Prostate gland (tissue), 2 donors: Measurements from ENCODE around the gene OTOP2. TPM values are rescaled to one million over a fixed set of nuclear protein-coding genes. Genes with fewer than 3 reads are reported as not detected.

ENCODE experiments used
- DNase-seq: peaks from one replicate; pipeline ENCODE4 v3.0.0-alpha.2; 2019; ENCODE audit warnings: low spot score
- H3K27ac ChIP-seq, 2 donors: fragments of 200-600 bp; sonication (generic); 2 replicates each; pipeline ENCODE4 v1.5.1; 2017 to 2019
- H3K27me3 ChIP-seq: fragments of 200-600 bp; sonication (generic); replicated peaks from 2 replicates; pipeline ENCODE4 v1.5.1; 2019; ENCODE audit not compliant: insufficient read depth
- H3K36me3 ChIP-seq, 2 donors: fragments of 200-600 bp; sonication (generic); 1 replicate in 1 of 2; 2 replicates in 1 of 2; pipeline versions ENCODE4 v1.5.1 to v1.8.1; 2017 to 2019
- H3K4me1 ChIP-seq: fragments of 200-600 bp; sonication (generic); replicated peaks from 2 replicates; pipeline ENCODE4 v1.5.1; 2019
- H3K4me3 ChIP-seq, 2 donors: fragments of 200-600 bp; sonication (generic); 2 replicates each; pipeline ENCODE4 v1.5.1; 2017 to 2019
- H3K9me3 ChIP-seq: fragments of 200-600 bp; sonication (generic); 2 replicates; pipeline ENCODE4 v1.5.1; 2017
- POLR2A ChIP-seq: fragments of 450-650 bp; IDR thresholded peaks from one replicate; pipeline ENCODE4 v1.6.1; 2016; ENCODE audit warnings: antibody characterized with exemption, mild to moderate bottlenecking
- POLR2AphosphoS5 ChIP-seq: sonication (generic); formaldehyde crosslinking; IDR thresholded peaks from one replicate; pipeline ENCODE4 v1.6.1; 2017; ENCODE audit warnings: antibody characterized with exemption
- WGBS: methylation state at CpG from one replicate; pipeline ENCODE4 v1.1.5; 2018; 5-methylcytosine and 5-hydroxymethylcytosine counted together
- intact Hi-C: fragments of 100-400 bp; cut with DNase I; formaldehyde crosslinking; loops from one replicate; pipeline ENCODE4 v1.14.2; 2022
- total RNA-seq, 2 donors: library from RNA; depleted of rRNA; stranded (reverse); fragments of >200 nt; gene quantifications; one replicate each; pipeline ENCODE4 v1.1.0, GENCODE V29; 2016
- TF ChIP-seq, protein P1 (sequence below), 4 experiments: fragments of 200-600 bp in 2 of 4; fragments of 450-650 bp in 2 of 4; sonication (generic) in 2 of 4; IDR thresholded peaks; 1 replicate in 3 of 4; 2 replicates in 1 of 4; pipeline ENCODE4 v1.5.1; 2016 to 2019; ENCODE audit warnings: antibody characterized with exemption in 4 of 4, mild to moderate bottlenecking in 2 of 4, moderate library complexity in 2 of 4

The OTOP2 gene
- total RNA-seq, 2 donors from 2014 or later: 0.85 TPM; not detected in 1

DNA sequence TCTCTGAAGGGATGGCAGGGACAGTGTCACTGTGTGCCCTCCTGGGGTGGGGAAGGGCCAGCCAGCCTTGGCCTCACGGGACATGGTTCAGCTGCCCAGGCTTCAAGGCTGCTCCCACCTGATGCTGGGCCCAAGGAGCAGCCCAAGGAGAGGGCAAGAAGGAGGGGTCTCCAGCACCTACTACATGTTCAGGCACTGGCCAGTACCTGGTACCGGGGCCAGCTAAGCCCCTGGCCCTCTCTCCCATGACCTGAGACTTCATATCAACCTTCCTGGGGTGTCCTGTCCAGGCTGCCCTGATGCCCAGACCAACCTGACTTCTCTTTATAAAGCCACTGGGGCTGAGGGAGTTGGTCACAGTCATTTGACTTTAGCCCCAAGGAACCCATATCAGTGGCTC lies 2.3 kb upstream of the OTOP2 start:
- H3K4me3 ChIP-seq: no peak overlapping the region
- H3K4me1 ChIP-seq: peaks cover 7% of the 10 kb centered on the region
- TF ChIP-seq POLR2A: no peak
- TF ChIP-seq POLR2AphosphoS5: no peak
- TF ChIP-seq, protein P1, sequence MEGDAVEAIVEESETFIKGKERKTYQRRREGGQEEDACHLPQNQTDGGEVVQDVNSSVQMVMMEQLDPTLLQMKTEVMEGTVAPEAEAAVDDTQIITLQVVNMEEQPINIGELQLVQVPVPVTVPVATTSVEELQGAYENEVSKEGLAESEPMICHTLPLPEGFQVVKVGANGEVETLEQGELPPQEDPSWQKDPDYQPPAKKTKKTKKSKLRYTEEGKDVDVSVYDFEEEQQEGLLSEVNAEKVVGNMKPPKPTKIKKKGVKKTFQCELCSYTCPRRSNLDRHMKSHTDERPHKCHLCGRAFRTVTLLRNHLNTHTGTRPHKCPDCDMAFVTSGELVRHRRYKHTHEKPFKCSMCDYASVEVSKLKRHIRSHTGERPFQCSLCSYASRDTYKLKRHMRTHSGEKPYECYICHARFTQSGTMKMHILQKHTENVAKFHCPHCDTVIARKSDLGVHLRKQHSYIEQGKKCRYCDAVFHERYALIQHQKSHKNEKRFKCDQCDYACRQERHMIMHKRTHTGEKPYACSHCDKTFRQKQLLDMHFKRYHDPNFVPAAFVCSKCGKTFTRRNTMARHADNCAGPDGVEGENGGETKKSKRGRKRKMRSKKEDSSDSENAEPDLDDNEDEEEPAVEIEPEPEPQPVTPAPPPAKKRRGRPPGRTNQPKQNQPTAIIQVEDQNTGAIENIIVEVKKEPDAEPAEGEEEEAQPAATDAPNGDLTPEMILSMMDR (IDR thresholded peaks at IDR 0.05): no peak
- H3K27me3 ChIP-seq: peaks cover 22% of the 10 kb centered on the region
- no peak for DNase-seq
- no peaks in the 10 kb centered on the region for H3K36me3 ChIP-seq
- 88% methylated on average over 2 of the region's 2 CpGs for WGBS
- intact Hi-C loops: no loop called here
- no peak overlapping the region for H3K27ac ChIP-seq
- no peaks in the 10 kb centered on the region for H3K9me3 ChIP-seq

DNA sequence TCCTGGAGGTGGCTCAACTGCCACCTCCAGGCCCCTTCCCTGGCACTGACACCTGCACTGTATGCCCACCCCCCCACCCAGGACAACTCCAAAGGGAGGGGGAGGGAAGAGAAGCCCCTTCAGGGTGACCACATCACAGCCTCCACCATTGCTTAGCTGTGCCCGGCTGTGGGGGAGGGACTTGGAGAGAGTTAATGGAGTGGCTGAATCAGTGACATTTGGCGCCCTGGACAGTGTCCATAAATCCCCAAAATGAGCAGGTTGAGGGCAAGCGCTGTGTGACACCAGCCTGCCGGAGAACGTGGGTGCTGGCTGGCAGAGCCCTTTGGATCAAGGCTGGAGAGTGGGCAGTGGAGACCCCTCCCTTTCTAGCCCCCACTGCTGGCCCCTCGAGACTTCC lies 1.9 kb upstream of the OTOP2 start:
- H3K4me1 ChIP-seq: peaks cover 7% of the 10 kb centered on the region
- 68% methylated on average over 6 of the region's 6 CpGs for WGBS
- no peak for DNase-seq
- no peak for TF ChIP-seq POLR2A
- TF ChIP-seq POLR2AphosphoS5: no peak
- TF ChIP-seq, protein P1 (IDR thresholded peaks at IDR 0.05): no peak
- intact Hi-C loops: no loop called here
- H3K4me3 ChIP-seq: no peak overlapping the region
- H3K27me3 ChIP-seq: peaks cover 22% of the 10 kb centered on the region
- H3K27ac ChIP-seq: no peak overlapping the region
- H3K36me3 ChIP-seq: no peaks in the 10 kb centered on the region
- no peaks in the 10 kb centered on the region for H3K9me3 ChIP-seq

DNA sequence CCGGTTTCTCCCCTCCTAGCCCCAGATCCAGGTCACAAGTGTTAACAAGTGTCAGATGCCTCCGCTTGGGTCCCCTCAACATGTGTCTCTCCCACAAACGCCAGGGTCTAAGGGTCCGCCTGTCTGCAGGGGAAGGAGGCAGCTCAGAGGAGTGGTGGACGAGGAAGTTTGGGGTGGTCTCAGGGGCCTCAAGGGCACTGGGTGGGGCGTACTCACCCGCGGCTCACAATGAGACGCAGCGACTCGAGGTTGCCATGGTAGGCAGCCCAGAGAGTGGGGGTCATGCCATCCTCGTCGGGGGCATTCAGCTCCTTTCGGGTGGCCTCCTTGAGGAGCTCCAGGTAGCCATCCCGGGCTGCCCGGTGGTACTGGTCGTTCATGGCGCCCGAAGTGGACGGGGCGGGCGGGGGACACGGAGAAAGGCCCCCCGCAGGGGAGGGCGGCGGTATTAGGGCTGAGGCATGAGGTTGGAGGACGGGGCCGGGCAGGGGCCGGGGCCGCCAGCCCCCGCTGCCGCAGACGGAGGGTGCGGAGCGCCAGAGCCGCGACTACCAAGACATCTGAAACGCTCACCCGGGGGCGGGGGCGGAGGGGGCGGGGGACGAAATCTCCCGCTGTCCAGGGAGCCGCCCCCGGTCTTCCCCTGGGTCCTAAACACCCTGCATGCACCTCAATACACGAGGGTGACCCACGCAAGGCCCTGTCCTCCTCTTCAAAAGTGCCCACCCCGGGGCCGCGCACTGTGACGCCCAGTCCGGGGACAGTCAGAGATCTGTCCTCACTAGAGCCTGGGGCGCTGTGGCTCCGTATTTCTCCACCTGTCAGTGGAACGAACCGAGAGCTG lies 1.2 kb upstream of the OTOP2 start, which contains the start of gene USH1G:
Gene USH1G (minus strand): TSS at position 562 of the 844 bp plus-strand sequence. CDS start 182 bp downstream, at position 380.
- peak within 1 kb of the TSS; percentile 15 to 27 for H3K4me3 ChIP-seq
- intact Hi-C loops: no loop called here
- H3K27me3 ChIP-seq: peaks cover 22% of the 10 kb centered on the region
- peaks cover 7% of the 10 kb centered on the region for H3K4me1 ChIP-seq
- H3K27ac ChIP-seq: no peak within 1 kb of the TSS
- TF ChIP-seq, protein P1 (IDR thresholded peaks at IDR 0.05): no peak
- TF ChIP-seq POLR2AphosphoS5 (no peak), POLR2A (no peak)
- DNase-seq: no peak
- 9% methylated on average over 38 of the region's 57 CpGs for WGBS
- H3K9me3 ChIP-seq: no peaks in the 10 kb centered on the region
- H3K36me3 ChIP-seq: no peaks in the 10 kb centered on the region

DNA sequence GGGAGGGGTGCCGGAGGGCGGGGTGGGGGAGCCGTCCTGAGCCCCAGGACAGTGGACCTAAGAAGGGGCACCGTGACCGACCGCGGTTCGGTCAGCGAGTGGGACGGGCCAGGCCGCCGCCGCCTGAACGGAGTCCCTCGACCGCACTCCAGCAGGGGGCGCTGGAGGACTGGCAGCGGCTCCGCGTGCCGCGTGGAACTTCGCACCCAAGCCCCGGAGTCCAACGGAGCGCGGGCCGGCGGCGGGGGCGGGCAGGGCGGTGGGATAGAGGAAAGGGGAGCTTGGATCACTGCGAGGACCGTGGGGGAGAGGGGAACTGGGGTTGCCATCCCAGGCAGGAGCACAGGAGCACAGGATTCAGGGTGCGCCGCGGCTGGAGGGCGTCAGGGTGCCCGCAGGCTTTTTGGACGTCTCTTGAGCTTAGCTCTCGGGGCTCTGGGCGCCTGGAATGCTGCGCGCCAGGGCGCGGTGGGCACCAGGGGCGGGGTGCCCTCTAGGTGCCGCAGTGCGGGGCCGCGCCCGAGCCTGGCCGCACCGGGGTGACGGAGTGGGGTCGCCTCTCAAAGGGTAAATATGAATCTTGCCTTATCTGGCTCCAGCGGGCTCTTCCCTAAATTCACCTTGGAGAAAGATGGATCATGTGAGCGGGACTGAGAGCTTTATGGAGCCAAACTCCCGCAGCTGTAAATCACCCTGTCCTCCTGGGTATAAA lies 379 bp upstream of the OTOP2 start:
- peak; percentile 44 for DNase-seq
- TF ChIP-seq POLR2AphosphoS5: no peak
- TF ChIP-seq, protein P1 (IDR thresholded peaks at IDR 0.05): peak; percentile 60 to 69 (median 67)
- Histone ChIP-seq H3K27ac (no peak overlapping the region), H3K27me3 (peaks cover 22% of the 10 kb centered on the region), H3K4me3 (peak overlapping the region; percentile 15 to 27), H3K4me1 (peaks cover 7% of the 10 kb centered on the region), H3K9me3 (no peaks in the 10 kb centered on the region), H3K36me3 (no peaks in the 10 kb centered on the region)
- intact Hi-C loops: no loop called here
- 3% methylated on average over 42 of the region's 59 CpGs for WGBS
